ENCODE data around the gene LCOR.

GRCh38 chr10:96930469-96930868, 98.4 kb downstream of the LCOR start:
- no peak for TF ChIP-seq MAX (IDR thresholded peaks at IDR 0.05)
- TF ChIP-seq CTCF (IDR thresholded peaks at IDR 0.05; ENCODE audit: low read depth, low read length, missing input control) = no peak
- TF ChIP-seq GABPA (IDR thresholded peaks at IDR 0.05 in 1 of 2, conservative IDR thresholded peaks at IDR 0.05 in 1 of 2) = no peak
- no peak for TF ChIP-seq REST (IDR thresholded peaks at IDR 0.05)
